HG02571 (cell line): Measurements from ENCODE around the gene PXK.
"Not testable (repeated sequence)": the region's sequence is repeated elsewhere in the genome, so short reads cannot be mapped to it uniquely, and the experiment has no call there.

ENCODE experiments used
- ATAC-seq: cut with Tn5 transposase; IDR thresholded peaks from one replicate; pipeline ENCODE4 v1.9.1; 2021; ENCODE audit warnings: mild to moderate bottlenecking, moderate library complexity; ENCODE audit not compliant: unreplicated experiment

Gene PXK

DNA sequence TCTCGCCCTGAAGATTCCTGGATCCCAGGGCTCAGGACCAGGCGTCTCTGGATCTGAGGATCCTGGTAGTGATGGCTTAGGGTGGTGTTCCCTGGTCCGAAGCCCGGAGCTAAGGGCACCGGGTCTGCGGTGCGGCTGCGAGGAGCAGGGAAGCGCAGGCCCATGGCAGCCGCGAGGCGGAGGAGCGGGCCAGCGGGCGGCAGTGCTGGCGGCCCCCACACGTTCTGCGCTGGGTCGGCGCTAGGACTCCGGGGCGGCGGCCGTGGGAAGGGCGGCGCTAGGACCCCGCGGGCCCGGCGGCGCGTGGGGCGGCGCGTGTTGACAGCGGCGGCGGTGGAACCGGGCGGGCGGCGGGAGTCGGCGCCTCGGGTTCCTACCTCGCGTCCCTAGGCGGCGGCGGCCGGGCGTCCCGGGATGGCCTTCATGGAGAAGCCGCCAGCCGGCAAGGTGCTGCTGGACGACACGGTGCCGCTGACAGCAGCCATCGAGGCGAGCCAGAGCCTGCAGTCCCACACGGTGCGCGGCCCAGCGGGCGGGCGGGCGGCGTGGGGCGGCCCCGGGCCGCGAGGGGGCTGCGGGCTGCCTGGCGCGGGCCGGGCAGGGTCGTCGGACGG lies at the start of gene PXK:
PXK (plus strand) TSS at position 318 of the 614 bp plus-strand sequence; CDS start at position 415, 97 bp downstream.
- peak; percentile 90 for ATAC-seq

DNA sequence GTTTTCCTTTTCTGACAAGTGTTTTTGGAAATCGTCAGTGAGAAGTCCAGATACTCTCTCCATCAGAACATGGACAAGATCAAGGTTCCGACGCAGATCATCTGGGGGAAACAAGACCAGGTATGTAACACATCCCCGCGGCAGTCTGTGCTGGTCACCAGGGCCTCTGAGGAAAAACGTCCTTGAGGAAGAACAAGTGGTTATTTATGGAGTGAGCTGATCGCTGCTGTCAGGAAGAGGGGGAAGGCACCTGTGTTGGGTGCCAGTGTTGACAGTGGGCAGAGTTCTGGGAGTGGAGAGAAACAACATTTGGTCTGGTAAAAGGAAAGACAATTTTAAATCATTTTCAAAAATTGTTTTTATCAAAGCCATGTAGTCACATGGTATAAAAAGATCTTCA lies 47.4 kb upstream of the PXK start:
- ATAC-seq = no peak

DNA sequence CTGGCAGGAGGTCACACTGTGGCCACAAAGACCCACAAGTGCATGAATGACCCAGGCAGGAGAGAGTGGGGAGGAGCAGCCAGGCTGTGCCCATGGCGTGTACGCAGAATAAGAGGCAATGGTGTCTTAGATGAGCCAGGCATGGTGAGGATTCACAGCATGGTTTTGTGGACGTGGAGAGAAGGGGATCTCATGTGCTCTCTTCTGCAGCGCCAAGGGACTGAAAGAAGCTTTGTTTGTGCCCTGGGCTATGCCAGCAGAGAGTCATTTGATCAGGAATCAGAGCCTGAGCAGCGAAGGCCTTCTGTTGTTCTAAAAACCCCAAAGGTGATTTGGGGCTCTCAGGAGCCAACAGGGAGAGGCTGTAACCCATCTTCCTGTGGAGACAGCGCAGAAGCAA lies 45.3 kb upstream of the PXK start:
- ATAC-seq = no peak

DNA sequence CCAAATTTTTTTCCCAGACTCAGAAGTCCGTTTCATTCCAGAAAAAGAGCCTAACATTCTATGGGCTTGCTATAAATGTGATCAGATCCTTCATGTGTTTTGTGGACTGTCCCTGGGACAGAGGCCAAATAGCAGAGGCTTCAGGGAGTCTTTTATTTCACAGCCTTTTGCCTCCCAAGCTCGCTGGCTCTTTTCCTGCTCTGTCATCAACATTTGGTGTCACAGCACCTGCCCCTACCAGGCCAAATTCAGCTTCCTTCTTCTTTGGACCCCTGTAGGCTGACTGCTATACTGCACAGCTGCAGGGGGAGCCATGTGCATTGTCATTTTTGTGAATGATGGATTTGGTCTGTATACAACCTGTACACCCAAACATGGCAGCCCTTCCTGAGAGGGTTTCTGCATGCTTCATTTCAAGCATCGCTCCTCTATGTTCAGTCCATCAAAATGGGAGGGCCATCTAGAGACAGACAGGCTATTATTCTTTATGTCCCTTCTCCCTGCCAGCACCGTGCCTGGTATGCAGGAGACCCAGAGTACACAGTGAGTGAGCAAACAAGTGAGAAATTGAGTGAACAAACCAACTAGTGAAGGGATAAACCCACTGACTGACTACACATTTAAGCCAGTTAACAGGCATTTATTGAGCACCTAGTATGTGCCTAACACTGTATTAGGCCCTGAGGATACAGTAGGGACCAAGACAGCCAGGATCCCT lies 44.5 kb upstream of the PXK start:
- ATAC-seq = no peak

DNA sequence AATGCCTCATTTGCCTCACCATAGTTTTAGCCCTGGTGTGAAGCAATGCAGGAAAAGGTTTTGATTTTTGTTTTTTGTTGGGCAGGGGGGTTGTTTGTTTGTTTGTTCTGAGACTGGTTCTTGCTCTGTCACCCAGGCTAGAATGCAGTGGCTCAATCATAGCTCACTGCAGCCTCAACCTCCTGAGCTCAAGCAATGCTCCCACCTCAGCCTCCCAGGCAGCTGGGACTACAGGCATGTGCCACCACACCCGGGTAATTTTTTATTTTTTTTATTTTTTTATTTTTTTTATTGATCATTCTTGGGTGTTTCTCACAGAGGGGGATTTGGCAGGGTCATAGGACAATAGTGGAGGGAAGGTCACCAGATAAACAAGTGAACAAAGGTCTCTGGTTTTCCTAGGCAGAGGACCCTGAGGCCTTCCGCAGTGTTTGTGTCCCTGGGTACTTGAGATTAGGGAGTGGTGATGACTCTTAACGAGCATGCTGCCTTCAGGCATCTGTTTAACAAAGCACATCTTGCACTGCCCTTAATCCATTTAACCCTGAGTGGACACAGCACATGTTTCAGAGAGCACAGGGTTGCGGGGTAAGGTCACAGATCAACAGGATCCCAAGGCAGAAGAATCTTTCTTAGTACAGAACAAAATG lies 43.6 kb upstream of the PXK start:
- ATAC-seq = not testable (repeated sequence)

DNA sequence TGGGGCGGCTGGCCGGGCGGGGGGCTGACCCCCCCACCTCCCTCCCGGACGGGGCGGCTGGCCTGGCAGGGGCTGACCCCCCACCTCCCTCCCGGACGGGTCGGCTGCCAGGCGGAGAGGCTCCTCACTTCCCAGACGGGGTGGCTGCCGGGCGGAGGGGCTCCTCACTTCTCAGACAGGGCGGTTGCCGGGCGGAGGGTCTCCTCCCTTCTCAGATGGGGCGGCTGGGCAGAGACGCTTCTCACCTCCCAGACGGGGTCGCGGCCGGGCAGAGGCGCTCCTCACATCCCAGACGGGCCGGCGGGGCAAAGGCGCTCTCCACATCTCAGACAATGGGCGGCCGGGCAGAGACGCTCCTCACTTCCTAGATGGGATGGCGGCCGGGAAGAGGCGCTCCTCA lies 42.2 kb upstream of the PXK start:
- ATAC-seq = not testable (repeated sequence)

DNA sequence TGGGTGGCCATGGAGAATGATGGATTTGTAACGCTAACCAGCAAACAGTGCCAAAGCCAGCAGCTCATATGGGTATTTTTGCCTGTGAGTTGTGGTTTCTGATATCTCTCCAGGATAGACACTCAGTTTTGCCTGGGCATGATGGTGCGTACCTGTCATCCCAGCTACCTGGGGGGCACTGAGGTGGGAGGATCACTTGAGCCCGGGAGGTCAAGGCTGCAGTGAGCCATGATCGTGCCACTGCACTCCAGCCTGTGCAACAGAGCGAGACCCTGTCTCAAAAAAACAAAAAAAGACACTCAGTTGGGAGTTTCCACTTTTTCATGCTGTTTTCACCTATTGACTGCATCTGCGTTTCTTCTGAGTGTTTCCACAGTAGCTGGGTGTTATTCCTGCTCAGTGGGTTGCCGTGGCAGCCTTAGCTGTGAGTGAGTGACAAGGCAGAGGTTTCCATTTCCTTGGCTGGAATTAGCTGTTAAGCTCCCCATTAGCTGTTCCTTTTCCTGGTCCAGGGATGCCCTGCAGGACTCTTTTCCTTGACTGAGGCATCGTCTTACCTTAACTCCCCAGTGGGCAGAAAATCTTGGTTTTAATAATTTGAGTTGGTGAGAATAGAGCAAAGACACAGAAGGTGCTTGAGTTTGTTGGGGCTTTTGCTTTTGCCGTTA lies 40.9 kb upstream of the PXK start:
- ATAC-seq = no peak

DNA sequence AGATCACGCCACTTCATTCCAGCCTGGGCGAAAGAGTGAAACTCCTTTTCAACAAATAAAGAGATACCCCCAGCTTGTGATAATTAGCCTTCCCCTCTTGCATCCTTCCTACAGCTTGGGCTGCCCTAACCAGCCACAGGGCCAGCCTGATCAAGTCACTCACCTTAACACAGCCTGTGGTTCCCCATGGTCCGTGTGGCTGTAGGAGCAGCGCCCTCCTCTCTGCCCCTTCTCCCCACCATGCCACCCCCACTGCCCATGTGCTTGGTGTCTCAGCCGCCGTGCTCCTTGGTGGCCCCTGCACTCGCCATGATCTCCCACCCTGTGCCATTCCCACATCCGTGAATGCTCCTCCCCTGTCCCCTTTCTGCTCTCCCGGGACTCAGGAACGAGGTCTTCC lies 39.8 kb upstream of the PXK start:
- no peak for ATAC-seq

DNA sequence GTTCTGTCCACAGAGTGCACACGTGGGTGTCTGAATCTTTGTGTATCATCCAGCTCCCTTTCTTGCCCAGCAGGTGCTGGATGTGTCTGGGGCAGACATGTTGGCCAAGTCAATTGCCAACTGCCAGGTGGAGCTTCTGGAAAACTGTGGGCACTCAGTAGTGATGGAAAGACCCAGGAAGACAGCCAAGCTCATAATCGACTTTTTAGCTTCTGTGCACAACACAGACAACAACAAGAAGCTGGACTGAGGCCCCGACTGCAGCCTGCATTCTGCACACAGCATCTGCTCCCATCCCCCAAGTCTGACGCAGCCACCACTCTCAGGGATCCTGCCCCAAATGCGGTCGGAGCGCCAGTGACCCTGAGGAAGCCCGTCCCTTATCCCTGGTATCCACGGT lies 39.2 kb upstream of the PXK start:
- no peak for ATAC-seq

DNA sequence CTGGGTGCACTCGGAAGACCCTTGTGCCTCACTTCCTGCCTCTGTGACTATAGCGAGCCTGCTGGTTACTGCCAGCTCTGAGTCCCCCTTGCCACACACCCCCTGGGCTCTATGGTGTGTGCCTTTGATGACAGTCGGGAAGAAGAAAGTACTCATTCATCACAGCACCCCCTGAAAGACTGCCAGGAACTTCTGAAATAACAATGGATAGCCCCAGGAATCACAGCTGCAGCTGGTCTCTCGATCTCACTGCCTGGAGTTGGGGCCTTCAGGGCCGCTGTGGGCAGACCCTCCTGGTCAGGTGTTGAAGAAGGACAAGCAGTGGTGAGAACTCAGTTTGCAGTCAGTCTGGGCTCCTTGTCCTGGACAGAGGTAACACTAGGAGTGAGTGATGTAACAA lies 36.4 kb upstream of the PXK start:
- no peak for ATAC-seq

DNA sequence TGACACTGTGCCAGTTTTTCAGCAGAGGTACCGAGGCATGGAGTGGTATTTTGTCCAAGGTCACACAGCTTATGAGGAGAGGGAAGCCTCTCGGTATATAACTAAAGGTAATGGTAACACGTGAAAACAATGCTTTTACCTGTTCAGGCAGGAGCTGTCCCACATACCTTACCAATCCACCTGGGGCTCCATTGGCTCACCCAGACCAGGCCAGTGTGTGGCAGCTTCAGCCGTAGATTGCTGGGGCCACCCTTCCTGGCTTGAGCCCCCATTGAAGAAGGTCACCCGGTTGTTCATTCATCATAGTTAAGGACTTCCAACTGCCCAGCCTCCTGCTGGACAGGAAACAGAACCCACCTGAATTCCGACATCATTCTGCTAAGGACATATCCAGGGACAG lies 35.8 kb upstream of the PXK start:
- no peak for ATAC-seq

DNA sequence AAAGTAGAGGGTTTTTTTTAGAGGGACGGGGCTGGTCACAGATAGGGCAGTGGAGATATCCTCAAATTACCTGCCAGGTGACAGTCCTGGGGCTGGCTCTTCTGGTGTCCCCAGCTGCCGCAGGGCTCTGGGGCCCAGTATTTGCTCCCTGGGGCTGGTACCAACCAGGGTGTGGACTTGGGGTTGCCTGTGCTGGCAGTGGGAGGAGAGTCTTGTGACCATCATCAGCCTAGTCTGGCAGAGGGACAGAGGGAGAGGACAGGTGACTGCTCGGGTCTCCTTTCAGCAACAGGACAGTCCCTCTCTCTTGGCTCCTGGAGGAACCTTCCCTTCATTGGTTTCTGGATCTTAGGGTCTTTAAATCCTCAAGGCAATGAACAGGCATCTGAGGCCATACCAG lies 34.5 kb upstream of the PXK start:
- no peak for ATAC-seq

DNA sequence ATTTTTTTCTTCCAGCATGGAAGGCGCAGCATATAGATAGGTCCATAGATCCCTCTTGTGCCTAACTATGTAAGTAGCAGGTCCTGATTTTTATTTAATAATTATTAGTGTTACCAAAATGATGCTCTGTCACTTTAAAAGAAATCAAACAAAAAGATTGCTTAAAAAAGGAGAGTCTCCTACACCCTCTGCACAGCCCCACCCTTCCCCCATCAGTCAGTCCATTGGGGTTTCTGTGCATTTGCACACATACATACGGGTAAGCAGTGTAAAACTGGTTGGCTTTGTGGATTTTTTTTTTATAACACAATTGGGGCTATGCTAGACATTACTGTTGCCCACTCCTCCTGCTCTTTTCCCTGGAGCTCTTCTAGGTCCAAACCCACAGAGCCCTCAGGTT lies 33.6 kb upstream of the PXK start:
- no peak for ATAC-seq

DNA sequence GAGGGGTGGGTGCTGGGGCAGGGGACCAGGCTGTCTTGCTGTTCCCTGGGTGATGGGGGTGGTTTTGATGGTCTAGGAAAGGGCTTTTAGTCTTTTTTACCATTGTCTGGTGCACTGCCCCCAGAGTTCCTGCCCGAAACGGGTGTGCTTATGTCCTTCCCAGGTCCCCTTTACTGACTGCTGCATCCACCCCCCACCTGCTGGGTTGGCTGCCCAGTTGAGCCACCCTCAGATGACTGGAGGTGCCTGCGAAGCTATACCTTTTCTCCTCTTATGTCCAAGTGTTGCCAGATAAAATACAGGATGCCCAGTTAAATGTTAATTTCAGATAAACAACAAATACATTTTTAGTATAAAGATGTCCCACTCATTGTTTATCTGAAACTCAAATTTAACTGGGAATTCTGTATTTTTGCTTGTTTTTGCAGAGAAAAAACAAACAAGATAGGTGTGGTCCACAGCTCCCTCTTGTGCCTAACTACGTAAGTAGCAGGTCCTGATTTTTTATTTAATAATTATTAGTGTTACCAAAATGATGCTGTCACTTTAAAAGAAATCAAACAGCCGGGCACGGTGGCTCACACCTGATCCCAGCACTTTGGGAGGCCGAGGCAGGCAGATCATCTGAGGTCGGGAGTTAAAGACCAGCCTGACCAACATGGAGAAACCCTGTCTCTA lies 32.7 kb upstream of the PXK start:
- ATAC-seq = no peak

DNA sequence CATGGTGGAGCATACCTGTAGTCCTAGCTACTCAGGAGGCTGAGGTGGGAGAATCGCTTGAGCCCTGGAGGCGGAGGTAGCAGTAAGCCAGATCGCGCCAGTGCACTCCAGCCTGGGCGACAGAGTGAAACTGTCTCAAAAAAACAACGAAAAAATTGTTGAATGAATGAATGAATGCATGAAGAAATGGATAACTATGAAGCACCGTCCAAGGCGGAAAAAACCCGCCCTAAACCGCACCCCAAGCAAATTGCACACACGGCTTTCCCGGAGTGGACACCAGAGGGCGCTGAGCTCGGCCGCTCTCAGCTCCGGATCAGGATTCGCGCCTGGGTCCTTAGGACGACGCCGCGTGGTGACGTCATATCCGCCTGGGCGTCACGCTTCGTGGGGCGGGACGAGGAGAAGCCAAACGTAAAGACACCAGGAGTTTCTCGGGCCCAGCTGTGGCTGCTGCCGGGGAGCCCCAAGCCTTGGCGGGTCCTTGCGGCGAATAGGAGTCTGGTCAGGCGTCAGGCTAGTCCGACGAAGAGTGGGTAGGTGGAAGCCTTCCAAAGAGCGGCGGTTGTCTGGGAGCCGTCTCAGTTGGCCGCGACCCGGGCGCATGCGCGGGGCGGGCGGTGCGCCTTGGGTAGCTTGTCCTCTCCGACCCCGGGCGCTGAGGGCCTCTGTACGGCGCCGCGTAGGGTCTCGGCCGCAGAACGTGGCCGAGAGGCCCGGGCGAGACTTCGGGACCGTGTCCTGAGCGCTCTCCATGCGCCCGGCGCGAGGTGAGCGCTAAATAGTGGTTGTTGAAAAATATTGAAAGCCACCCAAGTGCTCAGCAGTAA lies 26.6 kb upstream of the PXK start, which contains the start of the genes HTD2 and RPP14:
HTD2 (plus strand) TSS at position 639 of the 830 bp plus-strand sequence. CDS start 11,094 bp downstream, outside the sequence.
RPP14 (plus strand) TSS at position 364 of the 830 bp plus-strand sequence. CDS start 4,085 bp downstream, outside the sequence.
- peak; percentile 89 for ATAC-seq

DNA sequence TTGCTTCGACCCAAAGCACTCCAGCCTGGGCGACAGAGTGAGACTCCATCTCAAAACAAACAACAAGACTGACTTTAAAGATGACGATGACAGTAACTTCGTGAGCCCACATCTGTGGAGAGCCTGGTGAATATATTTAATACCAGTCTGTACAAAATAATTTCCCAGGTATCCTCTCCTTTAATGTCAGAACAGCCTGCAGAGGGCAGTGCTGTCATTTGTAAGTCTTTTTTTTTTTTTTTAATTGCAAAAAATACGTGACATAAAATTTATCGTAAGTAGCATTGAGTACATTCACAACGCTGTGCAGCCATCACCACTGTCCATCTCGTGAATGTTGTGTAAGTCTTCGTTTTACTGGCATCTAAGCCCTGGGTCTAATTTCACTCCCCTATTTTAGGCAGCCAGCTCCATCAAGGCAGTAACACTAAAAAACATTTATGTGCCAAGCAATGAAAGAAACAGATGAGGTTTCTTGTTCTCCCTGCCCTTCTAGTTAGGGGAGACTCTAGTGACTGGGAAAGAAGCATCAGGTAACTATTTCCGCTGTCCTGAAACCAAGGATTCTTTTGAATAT lies 25.0 kb upstream of the PXK start:
- no peak for ATAC-seq

DNA sequence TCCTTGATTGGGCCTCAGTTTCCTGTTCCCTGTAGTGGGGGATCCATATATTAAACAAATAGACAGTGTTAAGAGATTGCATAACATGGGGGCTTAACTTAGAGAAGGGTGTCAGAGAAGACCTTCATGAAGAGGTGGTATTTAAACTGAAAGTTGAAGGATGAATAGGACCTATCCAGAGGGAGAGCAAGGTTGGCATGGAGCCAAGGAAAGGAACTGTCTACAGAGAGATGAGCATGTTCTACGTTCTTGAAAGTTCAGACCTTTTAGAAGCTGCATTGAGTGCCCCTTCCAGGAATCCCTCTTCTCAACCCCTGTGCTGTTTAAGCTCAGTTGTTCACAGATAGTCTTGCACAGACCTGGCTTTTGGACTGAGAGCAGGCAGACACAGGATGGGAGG lies 24.0 kb upstream of the PXK start:
- ATAC-seq = no peak

DNA sequence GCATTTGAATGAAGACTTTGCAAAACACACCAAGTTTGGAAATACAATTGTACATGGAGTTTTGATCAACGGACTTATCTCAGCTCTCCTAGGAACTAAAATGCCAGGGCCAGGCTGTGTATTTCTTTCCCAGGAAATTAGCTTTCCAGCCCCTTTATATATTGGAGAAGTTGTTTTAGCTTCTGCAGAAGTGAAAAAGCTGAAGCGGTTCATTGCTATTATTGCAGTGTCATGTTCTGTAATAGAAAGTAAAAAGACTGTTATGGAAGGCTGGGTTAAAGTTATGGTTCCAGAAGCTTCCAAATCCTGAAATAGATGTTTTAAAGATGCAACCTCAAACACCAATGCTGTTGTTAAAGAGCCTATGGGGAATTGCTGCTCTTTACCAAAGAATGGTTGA lies 14.9 kb upstream of the PXK start:
- ATAC-seq = no peak

DNA sequence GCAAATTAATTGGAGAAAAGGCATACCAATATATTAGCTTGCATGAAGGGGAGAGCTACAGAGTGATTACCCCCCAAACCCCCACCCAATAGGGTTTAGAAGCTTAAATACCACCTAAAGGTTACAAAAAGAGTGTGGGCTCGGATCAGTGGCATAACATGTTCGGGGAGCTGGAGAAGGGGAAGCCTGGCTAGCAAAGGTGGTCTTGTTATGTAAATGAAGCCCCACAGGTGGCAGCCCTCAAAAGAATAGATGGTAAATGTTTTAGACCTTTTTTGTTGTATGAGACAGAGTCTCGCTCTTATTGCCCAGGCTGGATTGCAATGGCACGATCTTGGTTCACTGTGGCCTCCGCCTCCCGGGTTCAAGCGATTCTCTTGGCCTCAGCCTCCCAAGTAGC lies 10.9 kb upstream of the PXK start:
- ATAC-seq = no peak

DNA sequence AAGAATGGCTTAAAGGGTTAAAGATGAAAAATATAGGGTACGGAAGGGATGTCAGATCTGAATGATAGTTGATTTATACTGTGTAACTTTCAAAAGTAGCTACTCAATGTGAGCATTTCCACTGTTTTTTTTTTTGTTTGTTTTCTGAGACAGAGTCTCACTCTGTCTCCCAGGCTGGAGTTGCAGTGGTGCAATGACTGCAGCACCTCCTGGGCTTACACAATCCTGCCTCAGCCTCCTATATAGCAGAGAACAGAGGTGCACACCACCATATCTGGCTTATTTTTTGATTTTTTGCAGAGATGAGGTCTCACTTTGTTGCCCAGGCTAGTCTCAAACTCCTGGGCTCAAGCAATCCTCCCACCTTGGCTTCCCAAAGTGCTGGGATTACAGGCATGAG lies 9.9 kb upstream of the PXK start:
- no peak for ATAC-seq
